Lower leg skin (tissue), 3 donors: ENCODE data around the gene THADA.

ENCODE experiments used
- POLR2A ChIP-seq, 2 donors: fragments of 450-650 bp; IDR thresholded peaks; one replicate each; pipeline ENCODE4 v1.6.1; 2016 to 2017; ENCODE audit warnings: antibody characterized with exemption in 2 of 2, mild to moderate bottlenecking in 1 of 2, moderate library complexity in 1 of 2
- TF ChIP-seq, protein P1 (sequence below), 3 donors: fragments of 450-650 bp; IDR thresholded peaks; one replicate each; pipeline ENCODE4 v1.5.1; 2016; ENCODE audit warnings: antibody characterized with exemption in 3 of 3, mild to moderate bottlenecking in 3 of 3, moderate library complexity in 2 of 3

DNA sequence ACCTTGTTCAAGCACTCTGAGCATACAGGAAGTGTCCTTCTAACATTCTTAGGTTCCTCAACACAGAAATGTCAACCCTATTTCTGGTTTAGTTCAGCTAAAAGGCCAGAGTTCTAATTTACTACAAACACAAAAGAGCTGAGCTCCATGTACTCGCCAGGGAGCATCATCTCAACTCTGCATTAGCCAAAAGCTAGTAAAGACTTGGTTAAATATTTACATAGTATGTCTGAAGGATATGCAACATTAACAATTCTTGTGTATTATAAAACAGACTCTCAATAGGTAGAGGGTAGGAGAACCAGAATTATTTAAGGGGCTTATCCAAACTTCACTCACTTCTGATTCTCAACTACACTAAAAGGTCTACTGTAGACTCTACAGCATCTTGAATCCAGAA, 154.6 kb downstream of the THADA start:
- TF ChIP-seq, protein P1, sequence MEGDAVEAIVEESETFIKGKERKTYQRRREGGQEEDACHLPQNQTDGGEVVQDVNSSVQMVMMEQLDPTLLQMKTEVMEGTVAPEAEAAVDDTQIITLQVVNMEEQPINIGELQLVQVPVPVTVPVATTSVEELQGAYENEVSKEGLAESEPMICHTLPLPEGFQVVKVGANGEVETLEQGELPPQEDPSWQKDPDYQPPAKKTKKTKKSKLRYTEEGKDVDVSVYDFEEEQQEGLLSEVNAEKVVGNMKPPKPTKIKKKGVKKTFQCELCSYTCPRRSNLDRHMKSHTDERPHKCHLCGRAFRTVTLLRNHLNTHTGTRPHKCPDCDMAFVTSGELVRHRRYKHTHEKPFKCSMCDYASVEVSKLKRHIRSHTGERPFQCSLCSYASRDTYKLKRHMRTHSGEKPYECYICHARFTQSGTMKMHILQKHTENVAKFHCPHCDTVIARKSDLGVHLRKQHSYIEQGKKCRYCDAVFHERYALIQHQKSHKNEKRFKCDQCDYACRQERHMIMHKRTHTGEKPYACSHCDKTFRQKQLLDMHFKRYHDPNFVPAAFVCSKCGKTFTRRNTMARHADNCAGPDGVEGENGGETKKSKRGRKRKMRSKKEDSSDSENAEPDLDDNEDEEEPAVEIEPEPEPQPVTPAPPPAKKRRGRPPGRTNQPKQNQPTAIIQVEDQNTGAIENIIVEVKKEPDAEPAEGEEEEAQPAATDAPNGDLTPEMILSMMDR (IDR thresholded peaks at IDR 0.05): no peak
- no peak for TF ChIP-seq POLR2A (IDR thresholded peaks at IDR 0.05)
